Mesenchymal stem cell (in vitro differentiated cells and primary cell): ENCODE data around the gene MGAM2.

Experiments
- DNase-seq: peaks from one replicate; pipeline ENCODE4 v3.0.0-alpha.2; 2013
- H2AFZ ChIP-seq: one replicate; pipeline ENCODE4 v1.6.1; 2013; ENCODE audit warnings: low read depth, mild to moderate bottlenecking, control low read depth, inconsistent platforms, low read length, moderate library complexity
- H2AK5ac ChIP-seq: 2 replicates; pipeline ENCODE4 v1.6.1; 2013; ENCODE audit warnings: low read length, moderate library complexity, mild to moderate bottlenecking, inconsistent platforms; ENCODE audit not compliant: severe bottlenecking
- H2BK120ac ChIP-seq: one replicate; pipeline ENCODE4 v1.6.1; 2013; ENCODE audit warnings: low read depth, mild to moderate bottlenecking, inconsistent platforms, low read length, moderate library complexity
- H2BK12ac ChIP-seq, 2 experiments: one replicate each; pipeline ENCODE4 v1.6.1; 2013; ENCODE audit warnings: inconsistent platforms in 2 of 2, low read length in 2 of 2, mild to moderate bottlenecking in 2 of 2, moderate library complexity in 2 of 2, control low read depth in 1 of 2
- H2BK15ac ChIP-seq: one replicate; pipeline ENCODE4 v1.6.1; 2013; ENCODE audit warnings: mild to moderate bottlenecking, low read depth, inconsistent platforms; ENCODE audit not compliant: poor library complexity, severe bottlenecking
- H2BK5ac ChIP-seq: 2 replicates; pipeline ENCODE4 v1.6.1; 2013; ENCODE audit warnings: low read depth, mild to moderate bottlenecking, low read length, control low read depth, inconsistent platforms; ENCODE audit not compliant: poor library complexity, severe bottlenecking
- H3K14ac ChIP-seq, 2 experiments: one replicate each; pipeline ENCODE4 v1.6.1; 2013; ENCODE audit warnings: inconsistent platforms in 2 of 2, low read length in 2 of 2, control low read depth in 1 of 2, mild to moderate bottlenecking in 1 of 2, moderate library complexity in 1 of 2
- H3K18ac ChIP-seq, 2 experiments: one replicate each; pipeline ENCODE4 v1.6.1; 2013; ENCODE audit warnings: inconsistent platforms in 2 of 2, low read length in 2 of 2, control low read depth in 1 of 2, low read depth in 1 of 2, mild to moderate bottlenecking in 1 of 2
- H3K23ac ChIP-seq, 2 experiments: one replicate each; pipeline ENCODE4 v1.6.1; 2013; ENCODE audit warnings: inconsistent platforms in 2 of 2, low read length in 2 of 2, mild to moderate bottlenecking in 2 of 2, moderate library complexity in 2 of 2, control low read depth in 1 of 2
- H3K27ac ChIP-seq: 2 replicates; pipeline ENCODE4 v1.5.1; 2013; ENCODE audit warnings: mild to moderate bottlenecking, moderate library complexity, low read length, control low read depth, inconsistent platforms; ENCODE audit not compliant: poor library complexity, severe bottlenecking
- H3K27me3 ChIP-seq, 2 experiments: 2 replicates each; pipeline versions ENCODE4 v1.6.1 to v1.7.0; 2013; ENCODE audit warnings: low read length in 2 of 2, mild to moderate bottlenecking in 2 of 2, moderate library complexity in 2 of 2, control low read depth in 1 of 2, inconsistent platforms in 1 of 2; ENCODE audit not compliant: control insufficient read depth in 1 of 2, insufficient read depth in 1 of 2
- H3K36me3 ChIP-seq, 2 experiments: 2 replicates each; pipeline versions ENCODE4 v1.6.1 to v1.7.0; 2013; ENCODE audit warnings: low read length in 2 of 2, control low read depth in 1 of 2, inconsistent platforms in 1 of 2, low read depth in 1 of 2, mild to moderate bottlenecking in 1 of 2; ENCODE audit not compliant: insufficient read depth in 2 of 2, control insufficient read depth in 1 of 2
- H3K4ac ChIP-seq, 2 experiments: one replicate each; pipeline ENCODE4 v1.6.1; 2013; ENCODE audit warnings: inconsistent platforms in 2 of 2, low read length in 2 of 2, mild to moderate bottlenecking in 2 of 2, moderate library complexity in 2 of 2, control low read depth in 1 of 2, low read depth in 1 of 2
- H3K4me1 ChIP-seq: 2 replicates; pipeline ENCODE4 v1.6.1; 2013; ENCODE audit warnings: low read depth, low read length, control low read depth; ENCODE audit not compliant: control insufficient read depth, insufficient read depth
- H3K4me2 ChIP-seq: 2 replicates; pipeline ENCODE4 v1.6.1; 2013; ENCODE audit warnings: low read length, mild to moderate bottlenecking, inconsistent platforms; ENCODE audit not compliant: poor library complexity, severe bottlenecking
- H3K4me3 ChIP-seq, 2 experiments: 2 replicates each; pipeline versions ENCODE4 v1.5.1 to v1.7.0; 2013; ENCODE audit warnings: low read length in 2 of 2, mild to moderate bottlenecking in 2 of 2, control low read depth in 1 of 2, low read depth in 1 of 2; ENCODE audit not compliant: insufficient read depth in 1 of 2
- H3K79me1 ChIP-seq: replicated peaks from 2 replicates; pipeline ENCODE4 v1.6.1; 2013; ENCODE audit warnings: mild to moderate bottlenecking, control low read depth, low read length, inconsistent platforms; ENCODE audit not compliant: poor library complexity, severe bottlenecking
- H3K9ac ChIP-seq: 2 replicates; pipeline ENCODE4 v1.7.0; 2013; ENCODE audit warnings: mild to moderate bottlenecking, low read length, moderate library complexity
- H3K9me3 ChIP-seq: 2 replicates; pipeline ENCODE4 v1.7.0; 2013; ENCODE audit warnings: mild to moderate bottlenecking, low read length; ENCODE audit not compliant: control insufficient read depth
- H4K8ac ChIP-seq: one replicate; pipeline ENCODE4 v1.6.1; 2013; ENCODE audit warnings: inconsistent platforms, mild to moderate bottlenecking, low read length, moderate library complexity
- H4K91ac ChIP-seq: one replicate; pipeline ENCODE4 v1.6.1; 2013; ENCODE audit warnings: mild to moderate bottlenecking, low read length, inconsistent platforms
- WGBS: methylation state at CpG from one replicate; pipeline ENCODE4 v1.1.7; 2013; ENCODE audit warnings: mixed read lengths; 5-methylcytosine and 5-hydroxymethylcytosine counted together

Gene MGAM2

GRCh38 chr7:142091961-142092360 lies 19.6 kb upstream of the MGAM2 start:
- H2BK12ac ChIP-seq = no peak overlapping the region
- H3K18ac ChIP-seq = no peak overlapping the region
- WGBS = 75% methylated on average over 2 of the region's 2 CpGs

GRCh38 chr7:142094861-142095260 lies 16.7 kb upstream of the MGAM2 start:
- Histone ChIP-seq H2BK15ac (no peak overlapping the region), H2AFZ (no peak overlapping the region), H2BK120ac (no peak overlapping the region), H4K8ac (no peak overlapping the region), H3K4me3 (no peak overlapping the region), H4K91ac (no peak overlapping the region), H3K36me3 (no peaks in the 10 kb centered on the region), H3K4ac (no peak overlapping the region), H3K4me1 (no peaks in the 10 kb centered on the region), H3K27me3 (no peaks in the 10 kb centered on the region), H3K18ac (no peak overlapping the region), H2BK12ac (no peak overlapping the region), H2BK5ac (no peak overlapping the region), H3K4me2 (no peak overlapping the region), H3K23ac (no peak overlapping the region), H3K27ac (no peak overlapping the region), H3K79me1 (no peaks in the 10 kb centered on the region), H3K9me3 (no peaks in the 10 kb centered on the region), H2AK5ac (no peak overlapping the region), H3K14ac (no peak overlapping the region), H3K9ac (no peak overlapping the region)
- 70% methylated on average over 6 of the region's 6 CpGs for WGBS
- no peak for DNase-seq

More at GRCh38 chr7:142091961-142092360, 19.6 kb upstream of the MGAM2 start:
- Histone ChIP-seq H3K36me3 (no peaks in the 10 kb centered on the region), H3K9ac (no peak overlapping the region), H2BK5ac (no peak overlapping the region), H3K27me3 (no peaks in the 10 kb centered on the region), H3K23ac (no peak overlapping the region), H2AK5ac (no peak overlapping the region), H4K91ac (no peak overlapping the region), H3K79me1 (no peaks in the 10 kb centered on the region), H3K4me3 (no peak overlapping the region), H3K14ac (no peak overlapping the region), H2BK120ac (no peak overlapping the region), H3K4me1 (no peaks in the 10 kb centered on the region), H3K4ac (no peak overlapping the region), H3K4me2 (no peak overlapping the region), H2AFZ (no peak overlapping the region), H3K9me3 (no peaks in the 10 kb centered on the region), H2BK15ac (no peak overlapping the region), H4K8ac (no peak overlapping the region), H3K27ac (no peak overlapping the region)
- DNase-seq = no peak

GRCh38 chr7:142097571-142097970 lies 13.9 kb upstream of the MGAM2 start:
- DNase-seq = no peak
- H3K9ac ChIP-seq = no peak overlapping the region
- H2AFZ ChIP-seq = no peak overlapping the region
- WGBS = 67% methylated on average over 4 of the region's 5 CpGs
- H3K14ac ChIP-seq = no peak overlapping the region
- no peak overlapping the region for H4K8ac ChIP-seq
- no peak overlapping the region for H3K4ac ChIP-seq
- no peak overlapping the region for H3K18ac ChIP-seq
- H3K27me3 ChIP-seq = no peaks in the 10 kb centered on the region
- no peak overlapping the region for H3K27ac ChIP-seq
- no peaks in the 10 kb centered on the region for H3K9me3 ChIP-seq
- no peak overlapping the region for H2AK5ac ChIP-seq
- no peak overlapping the region for H4K91ac ChIP-seq
- H3K23ac ChIP-seq = no peak overlapping the region
- no peak overlapping the region for H3K4me2 ChIP-seq
- no peak overlapping the region for H2BK12ac ChIP-seq
- H2BK5ac ChIP-seq = no peak overlapping the region
- H3K4me3 ChIP-seq = no peak overlapping the region
- no peak overlapping the region for H2BK120ac ChIP-seq
- H3K79me1 ChIP-seq = no peaks in the 10 kb centered on the region
- no peaks in the 10 kb centered on the region for H3K4me1 ChIP-seq
- H3K36me3 ChIP-seq = no peaks in the 10 kb centered on the region
- H2BK15ac ChIP-seq = no peak overlapping the region

GRCh38 chr7:142098004-142098403 lies 13.5 kb upstream of the MGAM2 start:
- 84% methylated on average over 1 of the region's 2 CpGs for WGBS
- Histone ChIP-seq H3K9me3 (no peaks in the 10 kb centered on the region), H4K91ac (no peak overlapping the region), H3K4me3 (no peak overlapping the region), H3K9ac (no peak overlapping the region), H2BK120ac (no peak overlapping the region), H3K79me1 (no peaks in the 10 kb centered on the region), H3K23ac (no peak overlapping the region), H4K8ac (no peak overlapping the region), H3K14ac (no peak overlapping the region), H3K27ac (no peak overlapping the region), H2AK5ac (no peak overlapping the region), H3K4ac (no peak overlapping the region), H2BK5ac (no peak overlapping the region), H2BK15ac (no peak overlapping the region), H2AFZ (no peak overlapping the region), H3K36me3 (no peaks in the 10 kb centered on the region), H3K4me2 (no peak overlapping the region), H3K4me1 (no peaks in the 10 kb centered on the region), H3K27me3 (no peaks in the 10 kb centered on the region), H3K18ac (no peak overlapping the region), H2BK12ac (no peak overlapping the region)
- no peak for DNase-seq
